Stimulated activated CD4-positive, alpha-beta T cell treated with anti-CD3 and anti-CD28 coated beads, Interleukin-2, amount 100 ng/mL, for 24 hours (primary cell): ENCODE data around the gene ATAD3C.
"Not testable (repeated sequence)": the region's sequence is repeated elsewhere in the genome, so short reads cannot be mapped to it uniquely, and the experiment has no call there.

Experiments used
- DNase-seq, 2 donors: peaks; one replicate each; pipeline ENCODE4 v3.0.0-alpha.2; 2020

Gene ATAD3C

DNA sequence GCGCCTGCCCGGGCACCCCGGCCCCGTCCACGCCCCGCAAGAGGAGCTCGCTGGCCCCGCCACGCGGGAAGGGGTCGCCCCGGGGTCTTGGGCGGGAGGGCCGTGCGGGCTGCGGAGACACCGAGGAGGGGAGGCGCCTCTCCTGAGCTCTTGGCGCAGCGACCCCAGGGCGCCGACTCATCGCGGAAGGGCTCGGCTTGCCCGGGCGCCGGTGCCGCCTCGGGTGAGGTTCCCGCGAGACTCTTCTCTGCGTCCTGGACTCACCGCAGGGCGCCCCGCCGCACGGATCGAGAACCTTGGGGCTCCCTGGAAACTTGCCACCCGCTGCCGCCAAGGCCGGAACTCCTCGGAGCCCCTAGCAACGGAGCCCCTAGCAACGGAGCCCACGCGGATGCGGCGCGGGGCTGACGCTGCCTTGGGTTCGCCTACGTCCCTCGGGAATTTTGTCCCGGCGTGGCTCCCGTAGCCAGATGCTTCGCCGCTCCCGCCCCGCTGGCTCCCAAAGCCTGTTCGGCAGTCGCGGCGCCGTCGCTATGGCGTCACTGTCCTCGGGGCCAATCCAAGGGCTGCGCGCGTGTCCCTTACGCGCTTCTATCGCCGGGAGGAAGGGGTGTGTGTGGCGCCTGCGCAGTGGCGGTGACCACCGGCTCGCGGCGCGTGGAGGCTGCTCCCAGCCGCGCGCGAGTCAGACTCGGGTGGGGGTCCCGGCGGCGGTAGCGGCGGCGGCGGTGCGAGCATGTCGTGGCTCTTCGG, 62.2 kb downstream of the ATAD3C start, which contains the start of gene ATAD3A:
ATAD3A (plus strand) TSS at position 630 of the 753 bp plus-strand sequence; CDS start at position 737, 107 bp downstream.
- peak; percentile 97 to 98 for DNase-seq

DNA sequence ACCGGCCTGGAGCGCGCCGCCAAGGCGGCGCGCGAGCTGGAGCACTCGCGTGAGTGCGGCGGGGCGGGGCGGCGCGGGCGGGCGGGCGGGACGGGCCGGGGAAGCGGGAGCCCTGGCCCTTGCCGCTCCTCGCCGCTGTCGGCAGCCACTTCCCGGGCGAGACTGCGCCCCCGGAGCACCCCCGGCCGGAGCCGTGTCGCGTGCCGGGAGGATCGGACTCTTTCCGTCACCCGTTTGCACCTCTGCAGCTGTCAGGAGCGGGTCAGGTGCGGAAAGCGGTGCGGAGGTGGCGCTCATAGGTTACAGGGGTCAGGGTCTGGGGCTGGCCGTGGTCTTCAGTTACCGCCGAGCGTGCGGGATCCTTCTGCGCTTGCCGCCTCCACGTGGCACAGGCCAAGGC, 62.9 kb downstream of the ATAD3C start:
- DNase-seq = peak; percentile 25 to 27

- not testable (repeated sequence) for DNase-seq
These were observed 64.2 kb downstream of the ATAD3C start for GRCh38 chr1:1513675-1514074.

DNA sequence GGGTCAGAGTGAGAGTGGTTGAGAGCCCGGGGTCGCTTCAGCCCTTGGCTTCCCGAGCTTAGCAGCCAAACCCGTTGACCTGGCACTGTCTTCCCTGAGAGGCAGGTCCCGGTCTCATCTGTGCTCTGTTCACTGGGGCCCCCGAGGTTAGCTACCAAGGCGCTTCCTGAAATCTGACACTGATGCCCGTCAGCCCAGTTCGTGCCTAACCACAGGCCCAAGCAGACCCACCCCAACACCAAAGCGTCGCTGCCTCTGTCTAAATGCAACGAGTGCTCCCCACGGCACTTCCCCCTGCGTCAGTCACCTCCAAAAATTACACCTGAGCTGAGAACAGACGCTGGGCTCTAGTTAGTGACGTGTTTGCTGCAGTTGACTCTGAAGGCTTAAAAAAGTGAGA, 64.9 kb downstream of the ATAD3C start:
- DNase-seq = not testable (repeated sequence)

DNA sequence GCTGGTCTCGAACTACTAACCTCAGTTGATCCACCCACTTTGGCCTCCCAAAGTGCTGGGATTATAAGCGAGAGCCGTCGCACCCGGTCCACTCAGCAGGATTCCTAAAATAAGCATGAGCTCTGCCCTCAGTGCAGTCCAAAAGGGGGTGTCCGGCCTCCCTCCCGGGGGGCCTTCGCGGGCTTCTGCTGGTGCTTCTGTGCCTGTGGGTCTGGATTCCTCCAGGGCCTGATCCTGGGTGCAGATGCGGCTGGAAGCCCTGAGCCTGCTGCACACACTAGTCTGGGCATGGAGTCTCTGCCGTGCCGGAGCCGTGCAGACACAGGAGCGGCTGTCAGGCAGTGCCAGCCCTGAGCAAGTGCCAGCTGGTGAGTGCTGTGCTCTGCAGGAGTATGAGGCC, 67.4 kb downstream of the ATAD3C start:
- DNase-seq = not testable (repeated sequence)

- no peak for DNase-seq
These were observed 68.6 kb downstream of the ATAD3C start for GRCh38 chr1:1517973-1518620.

GRCh38 chr1:1518621-1519007, 69.1 kb downstream of the ATAD3C start:
- DNase-seq = not testable (repeated sequence)
